Measurements from ENCODE around the gene GSN. TPM values are rescaled to one million over a fixed set of nuclear protein-coding genes. Genes with fewer than 3 reads are reported as not detected.

The GSN gene
- total RNA-seq, 2 donors from 2014 or later, result 1,444 to 3,478 TPM

DNA sequence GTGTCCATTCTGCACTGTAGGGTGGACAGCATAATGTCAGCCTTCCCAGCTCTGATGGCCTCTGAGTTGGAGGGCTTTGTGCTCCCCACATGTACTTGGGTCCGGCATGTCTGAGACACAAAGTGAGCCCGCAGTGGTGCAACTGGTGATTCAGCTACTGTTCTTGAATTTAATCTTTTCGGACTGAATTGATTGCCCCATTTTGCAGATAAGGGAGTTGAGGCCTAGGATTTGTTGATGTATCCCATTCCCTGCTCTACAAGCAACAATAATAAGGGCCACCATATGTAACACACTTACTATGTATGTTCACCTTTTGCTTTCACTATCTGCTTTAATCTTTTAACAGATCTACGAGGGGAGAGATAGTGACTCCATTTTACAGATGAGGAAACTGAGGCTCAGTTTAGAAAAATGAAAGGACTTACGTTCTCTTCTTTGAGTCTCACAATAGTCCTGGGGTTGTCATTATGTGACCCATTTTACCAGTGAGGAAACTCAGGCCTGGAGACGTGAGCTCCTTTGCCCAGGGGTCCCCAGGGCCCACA, 4.5 kb downstream of the GSN start:
- H3K9me3 ChIP-seq, result no peaks in the 10 kb centered on the region
- no peaks in the 10 kb centered on the region for H3K36me3 ChIP-seq
- TF ChIP-seq, protein P1, sequence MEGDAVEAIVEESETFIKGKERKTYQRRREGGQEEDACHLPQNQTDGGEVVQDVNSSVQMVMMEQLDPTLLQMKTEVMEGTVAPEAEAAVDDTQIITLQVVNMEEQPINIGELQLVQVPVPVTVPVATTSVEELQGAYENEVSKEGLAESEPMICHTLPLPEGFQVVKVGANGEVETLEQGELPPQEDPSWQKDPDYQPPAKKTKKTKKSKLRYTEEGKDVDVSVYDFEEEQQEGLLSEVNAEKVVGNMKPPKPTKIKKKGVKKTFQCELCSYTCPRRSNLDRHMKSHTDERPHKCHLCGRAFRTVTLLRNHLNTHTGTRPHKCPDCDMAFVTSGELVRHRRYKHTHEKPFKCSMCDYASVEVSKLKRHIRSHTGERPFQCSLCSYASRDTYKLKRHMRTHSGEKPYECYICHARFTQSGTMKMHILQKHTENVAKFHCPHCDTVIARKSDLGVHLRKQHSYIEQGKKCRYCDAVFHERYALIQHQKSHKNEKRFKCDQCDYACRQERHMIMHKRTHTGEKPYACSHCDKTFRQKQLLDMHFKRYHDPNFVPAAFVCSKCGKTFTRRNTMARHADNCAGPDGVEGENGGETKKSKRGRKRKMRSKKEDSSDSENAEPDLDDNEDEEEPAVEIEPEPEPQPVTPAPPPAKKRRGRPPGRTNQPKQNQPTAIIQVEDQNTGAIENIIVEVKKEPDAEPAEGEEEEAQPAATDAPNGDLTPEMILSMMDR (IDR thresholded peaks at IDR 0.05), result no peak
- peaks cover 0 to 77% of the 10 kb centered on the region in 2 donors for H3K4me1 ChIP-seq
- no peak overlapping the region for H3K4me3 ChIP-seq
- H3K27ac ChIP-seq, result peak overlapping the region; percentile 91 to 92
- H3K27me3 ChIP-seq, result no peaks in the 10 kb centered on the region
- DNase-seq (ENCODE audit: low spot score), result no peak

- TF ChIP-seq, protein P1 (IDR thresholded peaks at IDR 0.05), result no peak
- Histone ChIP-seq H3K27ac (peak overlapping the region; percentile 91 to 92), H3K4me1 (peaks cover 0 to 81% of the 10 kb centered on the region in 2 donors), H3K36me3 (no peaks in the 10 kb centered on the region), H3K9me3 (no peaks in the 10 kb centered on the region), H3K4me3 (no peak overlapping the region), H3K27me3 (no peaks in the 10 kb centered on the region)
- DNase-seq (ENCODE audit: low spot score), result no peak
Observed at GRCh38 chr9:121273064-121273775, 5.3 kb downstream of the GSN start.

DNA sequence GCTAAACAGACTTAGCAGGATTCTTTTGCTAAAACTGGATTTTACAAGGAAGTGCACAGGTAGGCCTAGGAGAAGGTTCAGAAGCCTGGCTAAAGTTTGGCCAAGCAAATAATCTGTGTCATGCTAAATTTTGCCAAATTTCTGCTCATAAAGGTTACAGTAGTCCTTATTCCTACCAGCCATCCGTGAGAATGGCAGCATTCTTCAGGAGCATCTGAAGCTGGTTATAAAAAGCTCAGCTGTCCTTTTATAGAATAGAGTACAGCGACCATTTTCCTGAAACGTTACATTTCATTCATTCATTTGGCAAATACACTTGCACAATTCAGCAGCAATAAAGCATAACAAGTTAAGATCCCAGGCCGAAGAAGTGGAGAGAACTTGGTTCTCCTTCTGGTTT, 6.9 kb downstream of the GSN start:
- Histone ChIP-seq H3K36me3 (no peaks in the 10 kb centered on the region), H3K4me3 (no peak overlapping the region), H3K27me3 (no peaks in the 10 kb centered on the region), H3K4me1 (peaks cover 0 to 82% of the 10 kb centered on the region in 2 donors), H3K27ac (no peak overlapping the region), H3K9me3 (no peaks in the 10 kb centered on the region)
- no peak for DNase-seq (ENCODE audit: low spot score)
- TF ChIP-seq, protein P1 (IDR thresholded peaks at IDR 0.05), result no peak

DNA sequence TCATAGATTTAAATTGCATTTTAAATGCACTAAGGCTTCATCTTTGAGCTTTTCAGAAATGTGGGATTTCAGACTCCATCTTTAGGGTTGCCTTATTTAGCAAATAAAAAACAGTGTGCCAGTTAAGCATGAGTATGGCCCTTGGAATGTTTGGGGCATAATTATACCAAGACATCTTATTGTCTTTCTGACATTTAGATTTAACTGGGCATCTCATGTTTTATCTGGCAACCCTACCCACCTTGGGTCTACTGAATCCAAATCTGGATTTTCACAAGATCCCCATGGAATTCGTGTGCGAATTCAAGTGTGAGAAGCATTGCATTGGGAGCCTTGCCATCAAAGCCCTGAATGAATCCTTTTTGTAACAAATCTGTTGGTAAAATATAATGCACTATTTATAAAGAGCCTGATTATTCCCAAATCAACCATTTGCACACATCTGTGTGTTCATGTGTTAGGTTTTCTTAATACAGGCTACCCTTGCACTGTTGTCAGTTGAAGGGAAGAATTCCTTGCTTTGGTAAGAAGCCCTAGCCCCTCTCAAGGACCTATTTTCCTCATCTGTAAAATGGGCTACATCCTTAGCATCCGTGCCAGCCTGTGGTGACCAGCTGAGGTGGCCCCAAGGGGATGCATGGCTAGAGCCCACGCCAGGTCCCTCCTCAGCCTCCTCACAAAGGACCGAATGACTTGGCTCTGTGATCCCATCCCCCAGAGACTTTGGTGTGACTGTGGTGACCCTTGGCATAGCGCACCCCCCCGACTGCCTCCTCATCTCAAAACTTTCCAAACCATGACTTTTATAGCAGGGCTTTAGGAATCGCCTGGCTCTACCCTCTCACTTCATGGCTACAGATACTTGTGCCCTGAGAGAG, 8.1 kb downstream of the GSN start:
- H3K27me3 ChIP-seq, result no peaks in the 10 kb centered on the region
- H3K36me3 ChIP-seq, result no peaks in the 10 kb centered on the region
- no peaks in the 10 kb centered on the region for H3K9me3 ChIP-seq
- H3K4me1 ChIP-seq, result peaks cover 0 to 82% of the 10 kb centered on the region in 2 donors
- TF ChIP-seq, protein P1 (IDR thresholded peaks at IDR 0.05), result no peak
- DNase-seq (ENCODE audit: low spot score), result no peak
- peak overlapping the region; percentile 7 to 18 for H3K27ac ChIP-seq
- no peak overlapping the region for H3K4me3 ChIP-seq

- H3K36me3 ChIP-seq, result no peaks in the 10 kb centered on the region
- no peaks in the 10 kb centered on the region for H3K27me3 ChIP-seq
- H3K27ac ChIP-seq, result peak overlapping the region; percentile 97 to 99
- no peak for DNase-seq (ENCODE audit: low spot score)
- no peak overlapping the region for H3K4me3 ChIP-seq
- TF ChIP-seq, protein P1 (IDR thresholded peaks at IDR 0.05), result no peak
- H3K4me1 ChIP-seq, result peaks cover 0 to 82% of the 10 kb centered on the region in 2 donors
- no peaks in the 10 kb centered on the region for H3K9me3 ChIP-seq
Observed at GRCh38 chr9:121277026-121277425, 9.1 kb downstream of the GSN start.

Measured in right atrium auricular region (tissue), 2 donors.